Measurements from ENCODE around the gene DCST1. TPM values are rescaled to one million over a fixed set of nuclear protein-coding genes. Genes with fewer than 3 reads are reported as not detected.
A peak's percentile ranks its signal among the peaks of the same experiment; 100 is the strongest.

Gene DCST1
- total RNA-seq, 6 experiments from 2014 or later: not detected

DNA sequence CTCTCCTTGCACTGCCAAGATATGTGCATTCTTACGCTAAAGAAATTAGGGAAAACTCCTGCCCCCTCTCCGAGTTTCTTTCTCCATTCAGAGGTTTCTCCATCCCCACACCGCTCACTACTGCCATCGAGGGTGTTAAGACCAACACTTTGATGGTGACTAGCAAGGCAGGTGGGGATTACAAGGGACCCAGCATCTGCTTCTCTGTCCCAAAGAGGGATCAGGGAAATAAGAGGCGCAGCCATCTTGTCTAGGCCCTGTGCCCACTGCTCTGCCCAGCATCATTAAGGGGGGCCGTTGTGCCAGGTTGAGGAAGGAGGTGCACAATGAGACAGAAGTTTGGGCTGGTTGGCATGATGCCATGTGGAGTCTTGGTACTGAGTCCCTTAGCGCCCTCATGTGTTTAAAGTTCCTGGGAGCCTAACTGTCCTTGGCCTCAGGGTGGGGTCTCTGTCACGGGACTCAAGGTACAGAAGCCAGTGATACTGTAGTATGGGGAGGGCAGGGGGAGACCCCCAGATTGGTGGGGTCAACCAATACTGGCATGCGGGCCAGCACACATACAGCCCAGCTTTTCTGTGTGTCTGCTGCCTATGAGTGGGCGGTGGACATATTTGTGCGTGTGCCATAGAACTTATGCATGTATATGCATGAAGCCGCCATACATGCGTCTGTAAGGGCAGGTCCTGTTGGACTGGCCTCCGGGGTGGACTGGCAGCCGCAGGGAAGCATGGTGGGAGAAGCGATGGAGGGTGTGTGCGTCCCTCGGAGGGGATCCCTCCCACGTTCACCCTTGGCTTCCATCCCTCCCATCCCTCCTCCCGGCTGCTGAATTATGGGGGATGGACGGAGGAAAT, 50.5 kb downstream of the DCST1 start:
- H3K4me3 Mint-ChIP-seq: peak overlapping the region; percentile 98
- no peak for DNase-seq
- no peaks in the 10 kb centered on the region for H3K36me3 Mint-ChIP-seq (ENCODE audit: low read depth)
- peaks cover 29% of the 10 kb centered on the region for H3K4me1 Mint-ChIP-seq (ENCODE audit: low read depth)
- H3K27me3 Mint-ChIP-seq (ENCODE audit: insufficient read depth): peaks cover 42% of the 10 kb centered on the region
- H3K9me3 Mint-ChIP-seq: no peaks in the 10 kb centered on the region
- TF ChIP-seq, protein P1, sequence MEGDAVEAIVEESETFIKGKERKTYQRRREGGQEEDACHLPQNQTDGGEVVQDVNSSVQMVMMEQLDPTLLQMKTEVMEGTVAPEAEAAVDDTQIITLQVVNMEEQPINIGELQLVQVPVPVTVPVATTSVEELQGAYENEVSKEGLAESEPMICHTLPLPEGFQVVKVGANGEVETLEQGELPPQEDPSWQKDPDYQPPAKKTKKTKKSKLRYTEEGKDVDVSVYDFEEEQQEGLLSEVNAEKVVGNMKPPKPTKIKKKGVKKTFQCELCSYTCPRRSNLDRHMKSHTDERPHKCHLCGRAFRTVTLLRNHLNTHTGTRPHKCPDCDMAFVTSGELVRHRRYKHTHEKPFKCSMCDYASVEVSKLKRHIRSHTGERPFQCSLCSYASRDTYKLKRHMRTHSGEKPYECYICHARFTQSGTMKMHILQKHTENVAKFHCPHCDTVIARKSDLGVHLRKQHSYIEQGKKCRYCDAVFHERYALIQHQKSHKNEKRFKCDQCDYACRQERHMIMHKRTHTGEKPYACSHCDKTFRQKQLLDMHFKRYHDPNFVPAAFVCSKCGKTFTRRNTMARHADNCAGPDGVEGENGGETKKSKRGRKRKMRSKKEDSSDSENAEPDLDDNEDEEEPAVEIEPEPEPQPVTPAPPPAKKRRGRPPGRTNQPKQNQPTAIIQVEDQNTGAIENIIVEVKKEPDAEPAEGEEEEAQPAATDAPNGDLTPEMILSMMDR (IDR thresholded peaks at IDR 0.05): no peak
- peak overlapping the region; percentile 83; the same call in 1 of the 2 replicates for H3K27ac Mint-ChIP-seq

- H3K4me1 Mint-ChIP-seq (ENCODE audit: low read depth): peaks cover 21% of the 10 kb centered on the region
- H3K27ac Mint-ChIP-seq: peak overlapping the region; percentile 83
- no peaks in the 10 kb centered on the region for H3K9me3 Mint-ChIP-seq
Measured at GRCh38 chr1:155084722-155085503, 51.3 kb downstream of the DCST1 start.

GRCh38 chr1:155085504-155086127, 52.0 kb downstream of the DCST1 start:
- TF ChIP-seq, protein P1 (IDR thresholded peaks at IDR 0.05): no peak
- Mint-ChIP-seq H3K4me3 (peak overlapping the region; percentile 98), H3K27me3 (ENCODE audit: insufficient read depth) (peaks cover 34% of the 10 kb centered on the region), H3K36me3 (ENCODE audit: low read depth) (no peaks in the 10 kb centered on the region), H3K27ac (peak overlapping the region; percentile 83), H3K9me3 (no peaks in the 10 kb centered on the region), H3K4me1 (ENCODE audit: low read depth) (peaks cover 21% of the 10 kb centered on the region)
- peak; percentile 31 for DNase-seq

More at GRCh38 chr1:155084722-155085503, 51.3 kb downstream of the DCST1 start:
- TF ChIP-seq, protein P1 (IDR thresholded peaks at IDR 0.05): peak; percentile 88
- peak; percentile 89 for DNase-seq
- no peaks in the 10 kb centered on the region for H3K36me3 Mint-ChIP-seq (ENCODE audit: low read depth)
- H3K4me3 Mint-ChIP-seq: peak overlapping the region; percentile 98
- peaks cover 34% of the 10 kb centered on the region for H3K27me3 Mint-ChIP-seq (ENCODE audit: insufficient read depth)

DNA sequence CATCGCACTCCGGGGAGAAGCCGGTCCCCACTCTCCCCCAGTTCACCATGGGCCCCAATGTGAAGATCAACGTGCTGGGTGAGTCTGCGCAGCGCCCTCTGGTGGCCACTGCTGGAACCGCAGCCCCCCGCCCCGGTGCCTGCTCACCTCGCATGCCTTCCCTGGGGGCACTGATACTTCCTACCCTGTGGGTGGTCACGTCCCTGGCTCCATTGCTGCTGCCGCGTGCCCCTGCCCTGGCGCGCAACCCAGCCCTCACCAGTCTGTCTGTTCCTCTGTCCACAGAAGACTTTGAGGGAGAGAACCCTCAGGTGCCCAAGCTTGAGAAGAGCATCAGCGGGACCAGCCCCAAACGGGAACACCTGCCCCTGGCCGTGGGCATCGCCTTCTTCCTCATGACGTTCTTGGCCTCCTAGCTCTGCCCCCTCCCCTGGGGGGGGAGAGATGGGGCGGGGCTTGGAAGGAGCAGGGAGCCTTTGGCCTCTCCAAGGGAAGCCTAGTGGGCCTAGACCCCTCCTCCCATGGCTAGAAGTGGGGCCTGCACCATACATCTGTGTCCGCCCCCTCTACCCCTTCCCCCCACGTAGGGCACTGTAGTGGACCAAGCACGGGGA, 52.6 kb downstream of the DCST1 start:
- Mint-ChIP-seq H3K4me1 (ENCODE audit: low read depth) (peaks cover 21% of the 10 kb centered on the region), H3K27me3 (ENCODE audit: insufficient read depth) (peaks cover 30% of the 10 kb centered on the region), H3K4me3 (no peak overlapping the region), H3K9me3 (no peaks in the 10 kb centered on the region), H3K36me3 (ENCODE audit: low read depth) (no peaks in the 10 kb centered on the region), H3K27ac (no peak overlapping the region)
- DNase-seq: peak; percentile 28
- TF ChIP-seq, protein P1 (IDR thresholded peaks at IDR 0.05): peak; percentile 98

Data from HFFc6 (cell line).